K562 (cell line): ENCODE measurements around the gene CEP131. TPM values are rescaled to one million over a fixed set of nuclear protein-coding genes. Genes with fewer than 3 reads are reported as not detected.

Experiments
- CBX1 ChIP-seq: sonication (generic); IDR thresholded peaks from 2 replicates; pipeline ENCODE4 v1.6.1; 2016; ENCODE audit warnings: antibody characterized with exemption, low read depth, mild to moderate bottlenecking
- E2F8 ChIP-seq: fragments of 450-650 bp; IDR thresholded peaks from 2 replicates; pipeline ENCODE4 v1.7.1; 2018; ENCODE audit warnings: mild to moderate bottlenecking, low read depth; ENCODE audit not compliant: partially characterized antibody
- GATAD2A ChIP-seq: fragments of 450-650 bp; IDR thresholded peaks from 2 replicates; pipeline ENCODE4 v1.6.1; 2017
- HMG20B ChIP-seq: fragments of 250-450 bp; sonication (Bioruptor Pico); IDR thresholded peaks from 2 replicates; pipeline ENCODE4 v1.5.0; 2021; ENCODE audit warnings: mild to moderate bottlenecking
- HOMEZ ChIP-seq: fragments of 250-450 bp; sonication (Bioruptor Pico); IDR thresholded peaks from 2 replicates; pipeline ENCODE4 v1.4.0; 2020; ENCODE audit warnings: mild to moderate bottlenecking, moderate library complexity
- LARP7 ChIP-seq: fragments of 450-650 bp; IDR thresholded peaks from 2 replicates; pipeline ENCODE4 v1.6.1; 2016
- MXD1 ChIP-seq: fragments of 250-450 bp; sonication (Bioruptor Pico); IDR thresholded peaks from 2 replicates; pipeline ENCODE4 v1.8.0; 2021; ENCODE audit warnings: borderline replicate concordance, mild to moderate bottlenecking, moderate library complexity; ENCODE audit not compliant: poor library complexity, severe bottlenecking
- PREB ChIP-seq: sonication (generic); formaldehyde crosslinking; IDR thresholded peaks from 2 replicates; pipeline ENCODE4 v1.8.1; 2023; ENCODE audit warnings: mild to moderate bottlenecking, missing genetic modification reagents
- RHOXF2B ChIP-seq: fragments of 250-450 bp; sonication (Bioruptor Pico); conservative IDR thresholded peaks from 2 replicates; pipeline ENCODE4 v1.5.1; 2021
- TCF15 ChIP-seq: fragments of 250-450 bp; sonication (Bioruptor Pico); IDR thresholded peaks from 2 replicates; pipeline ENCODE4 v1.8.0; 2022; ENCODE audit warnings: moderate library complexity, mild to moderate bottlenecking, inconsistent platforms
- TEAD4 ChIP-seq, 2 experiments: sonication (generic) in 1 of 2; formaldehyde crosslinking in 1 of 2; IDR thresholded peaks; 2 replicates each; pipeline versions ENCODE4 v1.6.1 to v1.8.0; 2012 to 2022; ENCODE audit warnings: borderline replicate concordance in 1 of 2, inconsistent platforms in 1 of 2, low read length in 1 of 2, mild to moderate bottlenecking in 1 of 2, missing genetic modification reagents in 1 of 2
- THAP12 ChIP-seq: fragments of 250-450 bp; sonication (Bioruptor Pico); IDR thresholded peaks from 2 replicates; pipeline ENCODE4 v1.9.0; 2021; ENCODE audit warnings: mild to moderate bottlenecking, inconsistent platforms
- THAP7 ChIP-seq: fragments of 250-450 bp; sonication (Bioruptor Pico); IDR thresholded peaks from 2 replicates; pipeline ENCODE4 v1.5.0; 2021
- ZNF184 ChIP-seq: sonication (generic); formaldehyde crosslinking; IDR thresholded peaks from 2 replicates; pipeline ENCODE4 v1.5.0; 2020; ENCODE audit warnings: missing genetic modification reagents
- polyA plus RNA-seq, 8 experiments: library from polyadenylated mRNA; depleted of rRNA in 4 of 8; stranded (reverse) in 5 of 8; unstranded in 3 of 8; fragments of >200 nt; fragmentation: Nextera tagmentation in 2 of 8; fragmentation: Illumina TruSeq in 1 of 8; extraction: Ambion mirVana in 2 of 8; extraction: Trizol in 1 of 8; gene quantifications; 2 replicates each; pipeline versions ENCODE4 v1.2.1 to v1.2.3, GENCODE V29; 2011 to 2014; ENCODE audit warnings: inconsistent platforms in 1 of 8, missing spikeins in 1 of 8
- total RNA-seq, 7 experiments: library from RNA; depleted of rRNA in 6 of 7; stranded (reverse); fragments of >200 nt in 6 of 7; fragmentation: Illumina TruSeq in 2 of 7; extraction: Trizol in 2 of 7; gene quantifications; 2 replicates each; pipeline versions ENCODE4 v1.2.1 to v1.2.3, GENCODE V29; 2011 to 2021; ENCODE audit warnings: low replicate concordance in 1 of 7

CEP131 gene
- total and polyA plus RNA-seq, 9 of the 15 experiments (the other 6 are each of a cell fraction or from before 2014, with no cell fraction given): 0.24 to 21.2 (median 2.3) TPM

- TF ChIP-seq THAP12: peak; percentile 61; the same call in 1 of the 2 replicates
- no peak for TF ChIP-seq TCF15
- no peak; the same call in 1 of the 2 replicates for TF ChIP-seq TEAD4 (IDR thresholded peaks at IDR 0.05; ENCODE audit: low read length)
- TF ChIP-seq TEAD4 (CRISPR knock-in tag; IDR thresholded peaks at IDR 0.05; ENCODE audit: borderline replicate concordance): no peak
- no peak; the same call in 1 of the 2 replicates for TF ChIP-seq CBX1
- TF ChIP-seq RHOXF2B (CRISPR knock-in tag): no peak
- peak; percentile 94 for TF ChIP-seq E2F8
- TF ChIP-seq PREB: no peak
- no peak for TF ChIP-seq GATAD2A
- no peak for TF ChIP-seq HMG20B (CRISPR knock-in tag)
- TF ChIP-seq HOMEZ (CRISPR knock-in tag): 0 out of 2 replicates have a peak, but pooled peaks have one; percentile 28
- no peak for TF ChIP-seq ZNF184 (CRISPR knock-in tag)
- TF ChIP-seq MXD1 (CRISPR knock-in tag): peak; percentile 79
- TF ChIP-seq LARP7: no peak
- no peak for TF ChIP-seq THAP7
These were observed 16.3 kb upstream of the CEP131 start, which contains the start of the genes NDUFAF8 and TEPSIN (continued) for GRCh38 chr17:81238815-81239713.
